Glutamatergic neuron (in vitro differentiated cells): Measurements from ENCODE around the gene CDC45. TPM values are rescaled to one million over a fixed set of nuclear protein-coding genes. Genes with fewer than 3 reads are reported as not detected.

ENCODE experiments used
- DNase-seq: peaks from one replicate; pipeline ENCODE4 v3.0.0; 2022
- H3K27ac Mint-ChIP-seq: one replicate; pipeline ENCODE4 v1.8.0; 2020; ENCODE audit warnings: mild to moderate bottlenecking, mixed read lengths, inconsistent platforms; ENCODE audit not compliant: unreplicated experiment
- H3K27me3 Mint-ChIP-seq: one replicate; pipeline ENCODE4 v1.8.0; 2020; ENCODE audit warnings: mild to moderate bottlenecking, moderate library complexity, mixed read lengths, inconsistent platforms; ENCODE audit not compliant: unreplicated experiment
- H3K36me3 Mint-ChIP-seq: one replicate; pipeline ENCODE4 v1.8.0; 2020; ENCODE audit warnings: mild to moderate bottlenecking, mixed read lengths, inconsistent platforms; ENCODE audit not compliant: unreplicated experiment
- H3K4me1 Mint-ChIP-seq: one replicate; pipeline ENCODE4 v1.8.0; 2020; ENCODE audit warnings: mild to moderate bottlenecking, low read depth, mixed read lengths, inconsistent platforms; ENCODE audit not compliant: unreplicated experiment
- H3K4me3 Mint-ChIP-seq: one replicate; pipeline ENCODE4 v1.8.0; 2020; ENCODE audit warnings: mild to moderate bottlenecking, mixed read lengths, inconsistent platforms; ENCODE audit not compliant: unreplicated experiment
- H3K9me3 Mint-ChIP-seq: one replicate; pipeline ENCODE4 v1.8.0; 2020; ENCODE audit warnings: mild to moderate bottlenecking, moderate library complexity, mixed read lengths, inconsistent platforms; ENCODE audit not compliant: unreplicated experiment
- CTCF ChIP-seq: fragments of 200-600 bp; sonication (generic); IDR thresholded peaks from one replicate; pipeline ENCODE4 v1.5.0; 2021; ENCODE audit not compliant: partially characterized antibody, unreplicated experiment
- total RNA-seq: library from RNA; stranded (reverse); fragmentation: NEBNext Ultra II Directional; extraction: Animal tissue kit (Norgen Biotek cat#: 25700); gene quantifications from one replicate; pipeline ENCODE4 v1.2.1, GENCODE V29; 2021; ENCODE audit not compliant: unreplicated experiment

Gene CDC45
- total RNA-seq, 1 donor from 2014 or later, result 3.5 TPM

- Mint-ChIP-seq H3K27me3 (peaks cover 2% of the 10 kb centered on the region), H3K4me3 (no peak overlapping the region), H3K9me3 (peaks cover 4% of the 10 kb centered on the region), H3K36me3 (no peaks in the 10 kb centered on the region), H3K4me1 (no peaks in the 10 kb centered on the region), H3K27ac (no peak overlapping the region)
- no peak for DNase-seq
- TF ChIP-seq CTCF, result no peak
Observed at GRCh38 chr22:19568337-19569275, 88.9 kb downstream of the CDC45 start.

- H3K4me1 Mint-ChIP-seq, result no peaks in the 10 kb centered on the region
- peaks cover 2% of the 10 kb centered on the region for H3K27me3 Mint-ChIP-seq
- H3K27ac Mint-ChIP-seq, result no peak overlapping the region
- H3K4me3 Mint-ChIP-seq, result no peak overlapping the region
- no peak for DNase-seq
- H3K9me3 Mint-ChIP-seq, result peaks cover 4% of the 10 kb centered on the region
- TF ChIP-seq CTCF, result no peak
- H3K36me3 Mint-ChIP-seq, result no peaks in the 10 kb centered on the region
Observed at GRCh38 chr22:19569276-19569640, 89.5 kb downstream of the CDC45 start.

- no peak for TF ChIP-seq CTCF
- H3K4me3 Mint-ChIP-seq, result no peak overlapping the region
Observed at GRCh38 chr22:19569976-19570375, 90.3 kb downstream of the CDC45 start.

More at GRCh38 chr22:19569976-19570375, 90.3 kb downstream of the CDC45 start:
- Mint-ChIP-seq H3K36me3 (no peaks in the 10 kb centered on the region), H3K27ac (no peak overlapping the region), H3K4me1 (no peaks in the 10 kb centered on the region), H3K27me3 (peaks cover 2% of the 10 kb centered on the region), H3K9me3 (peaks cover 2% of the 10 kb centered on the region)
- DNase-seq, result no peak

Other genes with a start within 250 kb of the CDC45 start
- gene CLTCL1, start 188.2 kb upstream of the CDC45 start, total RNA-seq, result 11.8 TPM
- 51.0 TPM for gene HIRA, start 48.2 kb upstream of the CDC45 start, total RNA-seq
- 24.4 TPM for gene MRPL40, start 47.4 kb upstream of the CDC45 start, total RNA-seq
- gene C22orf39, start 32.2 kb upstream of the CDC45 start, total RNA-seq, result 47.7 TPM
- 48.0 TPM for gene UFD1, start 727 bp upstream of the CDC45 start, total RNA-seq
- gene CLDN5, start 44.5 kb downstream of the CDC45 start, total RNA-seq, result 7.4 TPM
- gene SEPTIN5, start 234.6 kb downstream of the CDC45 start, total RNA-seq, result 96.0 TPM
- 8.3 TPM for gene GP1BB, start 243.6 kb downstream of the CDC45 start, total RNA-seq